MM.1S (cell line): ENCODE measurements around the gene HPDL.
A peak's percentile ranks its signal among the peaks of the same experiment; 100 is the strongest.

ENCODE experiments used
- DNase-seq: peaks from one replicate; pipeline ENCODE4 v3.0.0-alpha.2; 2015
- H2AFZ ChIP-seq: fragments of 300-600 bp; sonication (generic); 2 replicates; pipeline ENCODE4 v1.6.0; 2016; ENCODE audit warnings: antibody characterized with exemption, low read length
- H3F3A ChIP-seq: fragments of 300-600 bp; sonication (generic); 2 replicates; pipeline ENCODE4 v1.6.1; 2016; ENCODE audit warnings: mild to moderate bottlenecking, antibody characterized with exemption, low read length, moderate library complexity, mixed read lengths; ENCODE audit not compliant: insufficient read depth
- H3K27ac ChIP-seq: fragments of 300-600 bp; sonication (generic); 2 replicates; pipeline ENCODE4 v1.5.1; 2016; ENCODE audit warnings: mild to moderate bottlenecking, low read length
- H3K27me3 ChIP-seq: fragments of 300-600 bp; sonication (generic); replicated peaks from 2 replicates; pipeline ENCODE4 v1.6.0; 2016; ENCODE audit warnings: low read length; ENCODE audit not compliant: insufficient read depth
- H3K36me3 ChIP-seq: fragments of 300-600 bp; sonication (generic); replicated peaks from 2 replicates; pipeline ENCODE4 v1.6.1; 2016; ENCODE audit warnings: mild to moderate bottlenecking, low read length, mixed read lengths; ENCODE audit not compliant: insufficient read depth
- H3K4me1 ChIP-seq: fragments of 300-600 bp; sonication (generic); 2 replicates; pipeline ENCODE4 v1.6.1; 2016; ENCODE audit warnings: low read length, mixed read lengths
- H3K4me2 ChIP-seq: fragments of 300-600 bp; sonication (generic); 2 replicates; pipeline ENCODE4 v1.6.0; 2016; ENCODE audit warnings: low read depth, low read length
- H3K4me3 ChIP-seq: fragments of 300-600 bp; sonication (generic); 2 replicates; pipeline ENCODE4 v1.5.1; 2016; ENCODE audit warnings: low read length, mixed read lengths
- H3K79me2 ChIP-seq: fragments of 300-600 bp; sonication (generic); 2 replicates; pipeline ENCODE4 v1.6.1; 2016; ENCODE audit warnings: mixed run types, low read length, mixed read lengths
- H3K9ac ChIP-seq: fragments of 300-600 bp; sonication (generic); 2 replicates; pipeline ENCODE4 v1.6.1; 2016; ENCODE audit warnings: low read length, mixed read lengths
- H3K9me2 ChIP-seq: fragments of 300-600 bp; sonication (generic); replicated peaks from 2 replicates; pipeline ENCODE4 v1.6.1; 2016; ENCODE audit warnings: mild to moderate bottlenecking, low read length, mixed read lengths; ENCODE audit not compliant: insufficient read depth
- H3K9me3 ChIP-seq: fragments of 300-600 bp; sonication (generic); replicated peaks from 2 replicates; pipeline ENCODE4 v1.6.1; 2016; ENCODE audit warnings: mild to moderate bottlenecking, low read length, mixed read lengths; ENCODE audit not compliant: insufficient read depth
- H4K20me1 ChIP-seq: fragments of 300-600 bp; sonication (generic); 2 replicates; pipeline ENCODE4 v1.6.1; 2016; ENCODE audit warnings: mild to moderate bottlenecking, low read length, moderate library complexity, mixed read lengths; ENCODE audit not compliant: insufficient read depth
- EZH2 ChIP-seq: fragments of 300-600 bp; sonication (generic); optimal IDR thresholded peaks from 2 replicates; pipeline ENCODE3; 2017; ENCODE audit warnings: low read depth, mild to moderate bottlenecking, antibody characterized with exemption, low read length, mixed read lengths
- EZH2phosphoT487 ChIP-seq: fragments of 300-600 bp; sonication (generic); IDR thresholded peaks from 2 replicates; pipeline ENCODE4 v1.6.1; 2018; ENCODE audit warnings: antibody characterized with exemption, low read length
- TF ChIP-seq, protein P1 (sequence below): fragments of 300-600 bp; sonication (generic); IDR thresholded peaks from 2 replicates; pipeline ENCODE4 v1.5.1; 2016; ENCODE audit warnings: antibody characterized with exemption, low read length, mixed read lengths

HPDL gene

DNA sequence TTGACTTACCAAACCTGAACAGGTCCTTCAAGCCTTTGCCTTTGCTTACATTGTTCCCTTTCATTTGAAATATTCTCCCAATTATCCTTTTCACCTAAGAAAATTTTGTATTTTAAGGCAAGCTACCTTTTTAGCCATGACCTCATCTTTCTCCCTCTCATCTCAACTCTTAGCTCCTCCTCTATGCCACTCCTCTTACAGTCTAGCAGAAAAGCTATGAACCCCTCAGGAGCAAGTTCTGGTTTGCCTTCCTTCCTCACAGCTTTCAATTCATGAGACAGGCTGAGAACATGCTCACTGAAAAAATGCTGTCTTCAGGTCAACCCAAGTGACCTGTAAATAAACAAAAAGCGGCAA, 21.9 kb downstream of the HPDL start:
- Histone ChIP-seq H3K9ac (peak overlapping the region; percentile 13; the same call in 1 of the 2 replicates), H3F3A (peaks cover 21% of the 10 kb centered on the region), H2AFZ (0 out of 2 replicates have a peak overlapping the region, but pooled peaks have one; percentile 21), H4K20me1 (no peaks in the 10 kb centered on the region), H3K27me3 (no peaks in the 10 kb centered on the region), H3K4me3 (no peak overlapping the region), H3K27ac (peak overlapping the region; percentile 67; the same call in 1 of the 2 replicates), H3K4me1 (peaks cover 35% of the 10 kb centered on the region), H3K9me3 (no peaks in the 10 kb centered on the region), H3K36me3 (no peaks in the 10 kb centered on the region), H3K79me2 (0 out of 2 replicates have a peak, but pooled peaks cover under 1% of the 10 kb centered on the region), H3K9me2 (no peaks in the 10 kb centered on the region), H3K4me2 (peak overlapping the region; percentile 39)
- TF ChIP-seq, protein P1, sequence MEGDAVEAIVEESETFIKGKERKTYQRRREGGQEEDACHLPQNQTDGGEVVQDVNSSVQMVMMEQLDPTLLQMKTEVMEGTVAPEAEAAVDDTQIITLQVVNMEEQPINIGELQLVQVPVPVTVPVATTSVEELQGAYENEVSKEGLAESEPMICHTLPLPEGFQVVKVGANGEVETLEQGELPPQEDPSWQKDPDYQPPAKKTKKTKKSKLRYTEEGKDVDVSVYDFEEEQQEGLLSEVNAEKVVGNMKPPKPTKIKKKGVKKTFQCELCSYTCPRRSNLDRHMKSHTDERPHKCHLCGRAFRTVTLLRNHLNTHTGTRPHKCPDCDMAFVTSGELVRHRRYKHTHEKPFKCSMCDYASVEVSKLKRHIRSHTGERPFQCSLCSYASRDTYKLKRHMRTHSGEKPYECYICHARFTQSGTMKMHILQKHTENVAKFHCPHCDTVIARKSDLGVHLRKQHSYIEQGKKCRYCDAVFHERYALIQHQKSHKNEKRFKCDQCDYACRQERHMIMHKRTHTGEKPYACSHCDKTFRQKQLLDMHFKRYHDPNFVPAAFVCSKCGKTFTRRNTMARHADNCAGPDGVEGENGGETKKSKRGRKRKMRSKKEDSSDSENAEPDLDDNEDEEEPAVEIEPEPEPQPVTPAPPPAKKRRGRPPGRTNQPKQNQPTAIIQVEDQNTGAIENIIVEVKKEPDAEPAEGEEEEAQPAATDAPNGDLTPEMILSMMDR = no peak
- TF ChIP-seq EZH2phosphoT487 (no peak), EZH2 (no peak)
- DNase-seq = peak; percentile 47

DNA sequence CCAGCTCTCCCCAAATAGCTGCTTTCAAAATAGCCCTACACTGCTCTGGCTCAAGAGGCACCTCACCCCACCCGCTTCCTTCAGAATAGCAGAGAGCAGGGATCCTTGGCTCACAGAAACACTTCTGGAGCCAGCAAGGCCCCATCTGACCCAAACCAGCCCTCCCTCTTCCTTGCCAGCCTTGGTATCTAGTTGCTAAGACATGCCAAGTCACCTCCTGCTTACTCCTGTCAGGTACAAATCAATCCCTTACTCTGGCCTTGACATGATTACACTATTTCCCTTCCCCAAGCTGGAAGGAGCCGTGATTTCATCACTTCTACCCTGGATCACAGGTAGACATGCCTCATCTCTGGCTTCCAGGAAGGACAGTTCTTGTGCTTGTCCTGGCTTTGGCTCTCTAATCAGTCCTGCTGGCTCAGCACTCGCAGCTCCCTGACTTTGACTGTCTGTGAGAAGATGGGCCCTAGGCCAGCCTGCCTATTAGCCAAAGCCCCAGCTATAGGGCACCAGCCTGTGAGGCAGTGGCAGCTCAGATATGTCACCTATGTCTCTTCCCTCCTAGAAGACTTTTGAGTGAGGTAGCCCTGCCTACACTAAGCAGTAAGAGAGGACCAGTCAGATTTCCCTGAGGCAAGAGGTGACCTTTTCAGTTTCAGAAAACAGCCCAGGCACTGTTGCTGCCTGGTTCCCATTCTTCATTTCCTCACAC, 22.4 kb downstream of the HPDL start:
- H3K4me1 ChIP-seq = peaks cover 35% of the 10 kb centered on the region
- no peaks in the 10 kb centered on the region for H3K36me3 ChIP-seq
- H3K27ac ChIP-seq = peak overlapping the region; percentile 67; the same call in 1 of the 2 replicates
- DNase-seq = peak; percentile 54
- no peaks in the 10 kb centered on the region for H3K9me3 ChIP-seq
- no peaks in the 10 kb centered on the region for H3K79me2 ChIP-seq
- H3K9me2 ChIP-seq = no peaks in the 10 kb centered on the region
- H3K4me3 ChIP-seq = no peak overlapping the region
- no peaks in the 10 kb centered on the region for H3K27me3 ChIP-seq
- TF ChIP-seq, protein P1 = no peak
- TF ChIP-seq EZH2phosphoT487 = no peak
- no peak for TF ChIP-seq EZH2
- peak overlapping the region; percentile 21; the same call in 1 of the 2 replicates for H2AFZ ChIP-seq
- H3K9ac ChIP-seq = peak overlapping the region; percentile 13; the same call in 1 of the 2 replicates
- peaks cover 21% of the 10 kb centered on the region for H3F3A ChIP-seq
- H3K4me2 ChIP-seq = peak overlapping the region; percentile 39
- H4K20me1 ChIP-seq = no peaks in the 10 kb centered on the region

DNA sequence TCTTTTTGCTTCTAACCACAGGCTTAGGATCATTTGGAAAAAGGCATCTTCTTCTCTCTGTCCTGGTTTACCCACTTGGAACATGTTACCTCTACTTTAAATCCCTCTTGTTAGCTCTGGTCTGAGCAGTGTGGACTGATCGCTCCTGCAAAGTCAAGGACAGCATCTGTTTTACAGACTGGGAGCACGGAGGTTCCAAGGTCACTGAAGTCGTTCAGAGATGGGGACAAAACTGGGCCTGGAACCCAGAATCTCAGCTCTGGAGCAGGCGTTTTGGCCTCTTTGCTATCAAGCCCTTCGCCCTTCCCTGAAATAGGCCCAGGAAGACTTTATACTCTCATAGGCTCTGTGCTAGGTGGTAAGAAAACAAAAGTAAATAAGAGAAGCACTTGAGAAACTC, 24.8 kb downstream of the HPDL start:
- Histone ChIP-seq H3K79me2 (no peaks in the 10 kb centered on the region), H3K4me2 (no peak overlapping the region), H3F3A (peaks cover 26% of the 10 kb centered on the region), H3K27me3 (no peaks in the 10 kb centered on the region), H2AFZ (no peak overlapping the region), H3K27ac (no peak overlapping the region), H3K4me3 (no peak overlapping the region), H3K9ac (no peak overlapping the region), H3K9me2 (no peaks in the 10 kb centered on the region), H4K20me1 (no peaks in the 10 kb centered on the region), H3K4me1 (peaks cover 35% of the 10 kb centered on the region), H3K36me3 (no peaks in the 10 kb centered on the region), H3K9me3 (no peaks in the 10 kb centered on the region)
- TF ChIP-seq, protein P1 = no peak
- no peak for TF ChIP-seq EZH2
- no peak for DNase-seq
